Measurements from ENCODE around the gene CD69. TPM values are rescaled to one million over a fixed set of nuclear protein-coding genes. Genes with fewer than 3 reads are reported as not detected.

Gene CD69
- total RNA-seq (2014; rRNA removed; shearing (Covaris generic)) = not detected in 2 replicates

DNA sequence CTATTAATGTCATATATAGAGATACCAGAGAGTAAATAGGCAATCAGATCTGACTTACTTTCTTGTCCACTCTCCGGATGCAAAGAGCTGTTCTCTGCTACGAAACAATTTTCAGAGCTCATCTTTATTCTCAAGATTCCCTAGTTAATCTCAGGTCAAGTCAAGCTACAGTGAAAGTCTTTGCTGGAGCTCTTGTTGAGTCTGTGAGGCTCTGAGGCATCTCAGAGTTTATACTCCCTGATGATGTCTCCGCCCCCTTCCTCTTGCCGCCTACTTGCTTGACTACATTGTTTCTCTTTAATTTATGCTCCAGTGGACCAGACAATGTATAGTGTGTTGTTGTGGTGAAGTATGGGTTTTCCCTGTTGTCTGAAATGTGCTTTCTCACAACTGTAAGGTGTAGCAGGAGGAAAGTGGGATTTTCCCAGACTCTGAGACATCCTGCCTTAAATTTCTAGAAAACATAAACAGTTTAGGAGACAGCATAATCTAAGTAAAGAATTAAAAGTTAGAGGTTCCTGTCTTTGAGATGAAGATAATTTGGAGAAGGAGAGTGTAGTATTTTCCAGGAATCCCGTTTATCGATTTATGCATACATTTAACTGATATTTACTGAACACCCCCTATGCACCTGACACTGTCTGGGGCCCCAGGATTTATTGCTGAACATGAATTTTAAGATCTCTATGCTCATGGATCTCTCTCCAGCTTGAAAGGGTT lies at the start of gene CD69:
Gene CD69, minus strand, starts transcription at position 203 of the 720 bp plus-strand sequence. Its CDS starts 81 bp downstream, at position 122.
- no peak for DNase-seq (ENCODE audit: low spot score)

DNA sequence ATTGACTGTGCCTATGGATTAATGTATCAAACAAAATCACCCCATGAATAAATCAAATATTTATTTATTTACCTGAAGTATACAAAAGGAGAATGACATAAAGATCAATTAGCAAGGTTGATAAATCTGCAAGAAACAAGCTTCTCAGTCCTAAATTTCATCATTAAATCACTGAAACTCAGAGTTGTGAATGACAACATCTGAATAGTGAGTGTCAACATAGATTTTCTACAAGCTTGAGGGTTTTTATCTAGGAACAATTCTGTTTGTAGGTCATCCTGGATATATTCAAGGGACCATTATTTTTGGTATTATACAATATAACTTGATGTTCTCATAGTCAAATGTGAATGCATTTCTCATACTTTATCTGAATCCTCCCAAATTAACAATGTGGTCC lies 49.2 kb upstream of the CD69 start:
- no peak for DNase-seq (ENCODE audit: low spot score)

DNA sequence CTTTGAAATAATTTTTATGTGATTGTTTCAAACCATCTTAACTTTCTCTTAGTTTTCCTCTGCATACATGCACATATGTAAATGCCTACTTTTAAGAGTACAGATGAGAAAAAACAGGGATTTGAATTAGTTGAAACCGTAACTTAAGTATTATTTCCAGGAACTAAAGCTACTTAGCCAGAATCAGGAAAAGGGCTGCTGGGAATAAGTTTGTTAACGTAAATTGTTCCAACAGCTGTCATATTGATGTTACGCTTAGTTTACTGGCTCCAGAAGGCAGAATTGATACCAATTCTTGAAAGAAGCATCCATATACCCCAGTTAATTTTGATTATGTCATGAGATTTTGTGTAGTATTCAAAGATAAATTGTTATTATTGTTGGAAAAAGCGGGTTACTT lies 48.6 kb upstream of the CD69 start:
- DNase-seq (ENCODE audit: low spot score) = no peak

DNA sequence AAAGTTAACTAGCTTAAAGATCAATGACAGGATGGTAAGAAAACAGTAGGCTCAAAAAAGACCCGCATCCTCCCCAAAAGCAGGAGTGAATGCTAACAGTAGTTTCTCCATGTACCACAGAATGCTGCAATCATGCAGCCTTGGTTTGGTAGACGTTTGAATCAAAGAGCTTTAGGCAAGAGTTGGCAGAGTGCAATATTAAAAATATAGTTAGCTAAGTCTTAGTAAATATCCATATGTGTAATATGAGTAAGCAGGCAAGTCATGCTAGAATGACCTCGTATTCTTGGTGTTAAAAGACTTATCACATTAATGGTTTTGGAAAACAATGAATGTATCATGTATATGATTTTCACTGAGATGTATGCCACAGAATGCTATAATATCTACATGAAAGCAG lies 47.8 kb upstream of the CD69 start:
- no peak for DNase-seq (ENCODE audit: low spot score)

DNA sequence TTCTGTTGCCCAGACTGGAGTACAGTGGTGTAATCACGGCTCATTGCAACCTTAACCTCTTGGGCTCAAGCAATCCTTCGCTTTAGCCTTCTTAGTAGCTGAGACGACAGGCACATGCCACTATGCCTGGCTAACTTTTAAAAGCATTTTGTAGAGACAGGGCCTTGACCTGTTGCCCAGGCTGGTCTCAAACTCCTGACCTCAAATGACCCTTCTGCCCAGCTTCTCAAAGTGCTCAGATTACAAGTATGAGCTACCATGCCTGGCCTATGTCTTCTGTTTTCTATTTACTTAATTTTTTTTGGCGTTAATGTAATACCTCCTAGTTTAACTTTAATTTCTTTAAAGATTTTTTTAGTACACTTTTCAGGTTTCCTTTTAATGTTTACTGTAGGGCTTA lies 46.0 kb upstream of the CD69 start:
- DNase-seq (ENCODE audit: low spot score) = no peak

DNA sequence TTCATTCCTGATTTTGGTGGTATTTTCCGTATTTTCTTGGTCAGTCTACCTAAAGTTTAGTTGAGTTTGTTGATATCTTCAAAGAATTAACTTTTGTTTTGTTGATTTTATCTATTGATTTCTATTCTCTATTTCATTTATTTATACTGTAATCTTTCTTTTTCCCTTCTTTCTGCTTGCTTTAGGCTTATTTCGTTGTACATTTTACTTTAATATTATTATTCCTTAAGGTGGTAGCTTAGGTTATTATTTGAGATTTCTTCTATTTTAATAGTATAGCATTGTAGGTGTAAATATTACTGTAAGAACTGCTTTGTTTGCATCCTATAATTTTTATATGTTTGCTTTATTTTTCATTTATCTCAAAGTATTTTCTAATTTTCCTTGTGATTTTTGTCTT lies 45.2 kb upstream of the CD69 start:
- DNase-seq (ENCODE audit: low spot score) = no peak

DNA sequence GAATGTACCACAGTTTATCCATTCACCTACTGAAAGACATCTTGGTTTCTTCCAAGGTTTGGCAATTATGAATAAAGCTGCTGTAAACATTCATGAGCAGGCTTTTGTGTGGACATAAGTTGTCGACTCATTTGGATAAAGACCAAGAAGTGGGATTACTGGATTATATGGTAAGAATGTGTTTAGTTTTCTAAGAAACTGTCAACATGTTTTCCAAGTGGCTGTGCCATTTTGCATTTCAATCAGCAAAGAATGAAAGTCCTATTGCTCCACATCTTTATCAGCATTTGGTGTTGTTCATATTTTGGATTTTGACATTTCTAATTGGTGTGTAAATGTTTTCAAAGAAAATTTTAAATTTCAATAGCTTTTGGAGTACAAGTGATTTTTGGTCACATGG lies 39.3 kb upstream of the CD69 start:
- no peak for DNase-seq (ENCODE audit: low spot score)

DNA sequence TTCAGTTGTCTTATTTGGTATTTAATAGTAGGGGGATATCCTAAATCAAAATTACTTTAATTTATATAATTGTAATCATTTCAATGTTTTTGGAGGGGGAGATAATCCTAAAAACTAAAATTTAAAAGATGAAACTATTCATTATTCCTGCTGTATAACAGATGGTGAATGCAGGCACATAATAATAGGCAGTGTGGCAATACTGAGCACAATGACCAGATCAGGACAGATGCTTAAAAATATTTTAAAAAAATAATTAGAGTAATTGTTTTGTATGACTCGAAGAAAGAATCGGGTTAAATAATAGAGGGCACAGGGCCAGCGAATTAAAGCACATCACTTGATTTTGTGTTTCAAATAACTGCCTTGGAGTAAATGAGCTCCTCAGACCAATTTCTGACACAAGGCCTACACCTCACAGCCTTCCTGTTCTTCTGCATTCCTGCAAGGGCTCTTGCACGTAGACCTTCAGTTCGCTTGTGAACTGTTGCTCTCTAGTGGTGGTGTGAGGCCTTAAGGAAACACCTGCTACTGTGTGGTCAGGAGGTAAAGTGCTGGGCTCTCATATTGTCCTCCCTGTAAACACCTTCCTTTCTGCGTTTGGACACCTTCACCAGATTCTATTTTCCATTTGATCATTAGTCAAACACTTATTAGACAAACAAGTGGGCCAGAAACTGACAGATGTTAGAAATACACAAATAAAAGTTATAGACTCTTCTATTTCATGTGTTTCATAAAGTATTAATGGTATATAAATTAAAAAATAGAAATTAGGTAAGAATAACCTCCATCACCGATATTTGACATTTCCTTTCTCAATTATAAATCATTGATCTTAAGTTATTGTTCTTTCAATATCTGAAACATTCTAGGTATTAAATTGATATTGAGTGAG lies 37.3 kb upstream of the CD69 start:
- DNase-seq (ENCODE audit: low spot score) = peak; percentile 39

DNA sequence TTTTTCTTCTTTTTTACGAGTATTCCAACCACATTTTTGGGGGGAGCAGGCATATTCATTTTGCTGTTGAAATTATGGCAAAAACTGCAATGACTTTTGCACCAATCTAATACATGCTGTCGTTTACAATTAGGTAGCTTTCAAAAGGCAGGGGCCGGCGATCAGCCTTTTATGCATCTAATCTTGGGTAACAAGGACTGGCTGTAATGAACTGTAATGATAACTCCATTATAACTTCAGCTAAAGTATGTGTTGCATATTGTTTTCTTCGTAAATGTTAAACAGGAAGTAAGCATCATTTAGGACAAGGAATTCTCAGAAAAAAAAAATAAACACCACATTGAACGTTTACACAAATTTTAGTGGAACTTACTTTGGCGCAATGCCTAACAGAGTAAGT lies 36.3 kb upstream of the CD69 start:
- no peak for DNase-seq (ENCODE audit: low spot score)

DNA sequence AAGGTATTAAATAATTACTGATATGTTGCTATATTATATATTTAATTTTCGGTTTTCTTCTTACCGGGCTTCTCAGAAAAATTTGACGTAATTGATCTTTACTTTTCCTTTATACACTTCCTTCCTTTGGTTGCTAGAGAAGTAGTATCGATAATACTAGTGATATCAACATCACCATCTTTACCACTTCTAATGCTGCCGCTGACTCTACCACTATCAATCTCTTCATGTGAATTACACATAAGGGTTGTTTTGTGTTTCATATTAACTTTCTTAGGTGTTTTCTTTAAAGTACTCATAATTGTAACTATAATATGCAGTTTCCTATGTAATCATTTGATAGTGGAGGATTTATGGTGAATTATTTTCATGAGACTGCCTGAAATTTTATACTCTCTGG lies 35.6 kb upstream of the CD69 start:
- DNase-seq (ENCODE audit: low spot score) = no peak

DNA sequence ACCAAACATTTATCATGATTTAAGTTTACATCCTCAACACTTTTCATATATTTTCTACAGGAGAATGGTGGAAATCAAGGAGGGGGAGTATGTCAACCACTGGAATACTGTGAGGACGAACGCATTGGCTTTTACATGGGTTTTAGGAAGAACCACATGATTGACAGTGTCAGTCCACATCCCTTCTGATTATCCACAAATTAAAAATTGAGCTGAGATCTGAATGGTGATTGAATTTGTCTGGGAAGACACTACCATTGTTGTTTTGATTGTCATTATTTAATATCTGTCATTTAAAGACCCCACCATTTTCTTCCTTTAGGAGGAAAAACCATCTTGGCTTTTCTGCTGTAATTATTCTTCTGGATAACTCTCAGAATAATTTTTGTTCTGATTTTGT lies 35.2 kb upstream of the CD69 start:
- no peak for DNase-seq (ENCODE audit: low spot score)

DNA sequence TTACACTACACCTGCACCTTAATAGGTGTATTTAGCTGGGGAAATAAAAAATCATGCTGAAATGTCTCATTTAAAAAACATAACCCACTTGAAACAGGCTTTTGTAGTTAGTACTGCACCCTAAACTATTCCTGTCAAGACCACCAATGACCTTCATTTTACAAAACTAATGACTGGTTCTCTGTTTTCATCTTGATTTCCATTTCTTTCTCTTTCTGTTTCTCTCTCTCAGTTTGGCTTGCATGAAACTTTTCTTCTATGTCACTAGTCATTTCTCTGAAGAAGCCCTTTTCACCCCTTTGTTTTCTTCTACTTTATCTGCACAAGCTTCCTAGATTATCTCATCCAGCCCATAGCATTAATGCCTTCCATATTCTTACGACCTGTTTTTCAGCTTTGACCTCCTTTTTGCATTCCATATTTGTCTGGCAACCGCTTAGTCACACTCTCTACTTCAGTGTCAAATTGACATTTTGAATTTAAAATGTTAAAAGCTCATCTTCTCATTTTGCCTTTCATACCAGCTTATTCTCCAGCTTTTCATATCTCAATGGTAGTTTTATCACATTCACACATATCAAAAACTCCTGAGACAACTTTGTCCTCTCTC lies 33.9 kb upstream of the CD69 start:
- DNase-seq (ENCODE audit: low spot score) = no peak

DNA sequence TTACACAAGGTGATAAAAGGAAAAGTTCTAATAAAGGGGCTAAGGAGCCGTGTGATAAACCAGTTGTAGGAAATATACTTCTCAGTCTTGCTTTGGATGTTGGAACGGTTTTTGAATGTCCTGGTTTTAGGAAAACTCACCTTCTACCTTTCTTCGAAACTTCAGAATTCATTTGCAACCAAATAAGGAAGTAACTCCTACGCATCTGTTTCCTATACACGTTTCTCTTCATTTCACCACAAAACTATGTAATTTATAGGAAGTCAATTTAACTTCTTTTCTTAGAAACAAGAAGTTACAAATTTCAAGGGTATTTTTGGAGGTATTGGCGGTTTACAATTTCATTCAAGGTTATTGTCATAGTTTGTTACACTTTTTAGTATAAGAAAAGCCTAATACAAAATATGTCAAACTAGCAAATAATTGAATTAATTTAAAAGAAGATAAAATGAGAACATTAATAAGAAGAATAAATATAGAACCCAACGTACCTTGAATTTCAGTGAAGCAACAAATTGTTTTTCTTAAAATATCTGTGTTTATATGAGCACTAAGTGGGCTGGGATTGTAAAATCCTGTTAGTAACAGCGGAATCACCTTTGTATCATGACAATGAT lies 33.2 kb upstream of the CD69 start:
- no peak for DNase-seq (ENCODE audit: low spot score)

DNA sequence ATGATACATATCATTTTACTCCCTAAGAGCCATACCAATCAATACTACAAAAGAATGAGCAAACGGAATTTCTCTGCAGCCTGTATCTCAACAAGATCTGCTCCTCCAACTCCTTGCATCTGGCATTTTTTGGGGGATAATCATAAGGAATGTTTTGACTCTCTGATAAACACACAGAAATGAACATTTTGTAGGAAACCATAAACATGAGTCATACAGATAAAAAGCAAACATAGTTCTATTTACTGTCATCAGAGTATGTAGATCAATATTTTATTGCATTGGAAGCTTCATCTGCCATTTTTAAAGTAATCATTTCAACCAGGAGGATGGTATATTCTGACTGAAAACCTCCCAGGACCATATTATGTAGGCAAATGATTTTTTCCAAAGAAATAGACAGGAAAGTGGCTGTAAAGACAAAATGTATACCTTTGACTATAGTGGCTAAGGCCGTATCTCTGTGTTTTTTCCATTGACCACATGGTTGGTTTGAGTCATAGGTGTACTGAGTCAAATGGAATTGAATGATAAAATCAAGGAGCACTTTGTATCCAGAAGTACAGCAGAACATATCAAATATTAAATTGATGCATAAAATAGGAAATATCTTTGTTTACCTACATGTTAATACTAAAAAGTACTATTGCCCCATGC lies 32.4 kb upstream of the CD69 start:
- DNase-seq (ENCODE audit: low spot score) = peak; percentile 53

DNA sequence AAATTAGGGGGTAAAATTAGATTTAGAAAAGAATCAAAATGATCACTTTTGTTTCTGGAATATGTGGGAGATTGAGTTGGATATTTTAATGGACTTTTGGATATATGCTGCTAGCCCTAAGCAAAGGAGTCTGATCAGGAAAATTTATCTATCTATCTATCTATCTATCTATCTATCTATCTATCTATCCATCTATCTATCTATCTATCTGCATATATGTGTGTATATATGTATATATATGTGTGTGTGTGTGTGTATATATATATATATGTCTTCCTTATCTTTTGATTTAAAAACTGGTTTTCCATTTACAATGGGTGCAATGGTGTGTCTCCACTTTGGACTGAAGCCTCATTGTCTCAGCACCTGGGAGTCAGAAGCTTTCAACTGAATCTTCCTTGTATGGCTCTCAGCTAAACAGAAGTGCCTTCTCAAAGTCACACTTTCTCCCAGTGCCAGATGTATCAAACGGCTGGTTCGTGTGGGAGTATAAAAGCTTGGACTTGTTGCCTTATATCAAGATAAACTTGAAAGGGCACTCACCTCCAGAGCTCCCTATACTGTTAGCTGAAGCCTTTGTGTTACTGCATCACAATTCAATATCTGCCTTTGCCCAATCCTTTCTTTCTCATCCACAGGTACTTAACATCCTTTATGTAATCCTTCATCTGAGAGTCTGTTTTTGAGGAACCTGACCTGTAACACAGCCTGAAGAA lies 31.6 kb upstream of the CD69 start:
- no peak for DNase-seq (ENCODE audit: low spot score)

DNA sequence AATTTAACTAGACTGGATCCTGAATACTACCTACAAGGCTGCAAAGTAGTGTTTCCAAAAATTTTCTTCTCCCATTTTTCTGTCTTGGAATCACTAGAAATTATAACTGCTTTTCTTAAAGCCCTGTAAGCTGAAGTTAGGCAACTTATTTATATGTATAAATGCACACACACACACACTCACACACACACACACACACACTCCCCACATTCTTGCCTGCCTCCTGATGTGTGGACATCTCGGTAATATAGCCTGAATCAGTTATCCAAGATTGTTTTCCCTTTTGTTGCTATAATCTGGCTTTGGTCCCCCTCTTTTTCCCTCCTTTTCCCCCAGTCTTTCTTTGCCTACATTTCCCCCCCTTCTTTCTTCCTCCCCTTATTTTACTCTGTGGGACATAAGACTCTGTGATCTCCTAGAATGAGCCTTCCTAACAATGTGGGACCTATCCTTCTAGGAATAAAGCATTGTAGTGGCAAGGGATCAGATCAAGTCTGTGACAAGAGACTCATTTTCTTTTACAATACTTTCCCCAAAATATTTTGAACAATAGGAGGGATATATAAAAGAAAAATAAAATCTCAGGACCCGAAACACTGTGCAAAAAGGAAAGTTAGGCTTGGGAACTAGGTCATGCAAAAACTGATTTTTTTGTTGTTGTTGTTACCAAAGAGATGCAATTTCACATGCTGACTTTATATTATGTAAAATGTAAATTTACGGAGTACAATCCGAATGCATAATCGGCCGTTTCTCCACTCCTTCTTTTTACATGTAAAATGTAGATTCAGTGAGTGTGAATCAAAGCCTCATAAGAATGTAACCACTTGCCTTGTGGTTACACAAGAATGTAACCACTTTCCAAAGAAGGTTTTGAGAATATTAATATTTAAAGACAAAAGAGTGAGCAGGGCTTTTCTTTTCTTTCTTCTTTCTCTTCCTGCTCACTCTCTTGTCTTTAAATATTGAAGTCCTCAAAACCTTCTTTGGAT lies 26.3 kb upstream of the CD69 start:
- DNase-seq (ENCODE audit: low spot score) = no peak

DNA sequence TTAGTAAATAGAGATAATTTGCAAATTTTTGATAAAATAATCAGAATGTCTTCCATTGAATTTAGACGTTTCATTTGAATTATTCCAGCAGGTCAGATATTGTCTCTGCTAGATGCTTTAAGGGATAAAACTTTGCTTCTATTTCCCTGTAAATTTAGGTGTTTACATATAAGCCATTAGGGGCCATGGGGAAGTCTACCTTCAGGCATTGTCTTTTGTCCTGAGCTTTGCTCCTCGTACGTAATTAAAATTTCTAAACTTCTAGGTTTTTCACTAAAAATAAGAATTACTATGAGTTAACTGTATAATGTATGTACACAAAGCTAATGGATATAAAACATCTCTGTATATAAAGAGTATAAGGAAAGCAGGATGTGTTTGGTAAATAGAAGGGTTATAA lies 24.1 kb upstream of the CD69 start:
- no peak for DNase-seq (ENCODE audit: low spot score)

DNA sequence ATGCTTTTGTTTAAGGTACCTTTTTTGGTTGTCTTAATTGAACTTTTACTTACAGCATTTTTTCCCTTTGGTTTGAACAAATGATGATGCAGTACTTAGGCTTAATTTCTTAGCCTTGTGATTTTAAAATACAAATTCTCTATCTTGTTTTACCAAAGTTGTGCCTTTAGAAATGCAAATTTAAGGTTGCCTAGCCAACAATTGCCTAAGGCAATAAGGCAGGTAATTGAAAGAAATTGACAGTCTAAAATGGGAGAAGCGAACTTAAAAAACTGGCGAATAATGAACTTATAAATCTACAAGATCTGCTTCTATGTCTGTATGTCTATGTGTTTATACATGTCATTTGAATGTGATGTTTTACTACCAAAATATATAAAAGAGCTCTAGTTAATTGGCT lies 23.6 kb upstream of the CD69 start:
- DNase-seq (ENCODE audit: low spot score) = no peak

DNA sequence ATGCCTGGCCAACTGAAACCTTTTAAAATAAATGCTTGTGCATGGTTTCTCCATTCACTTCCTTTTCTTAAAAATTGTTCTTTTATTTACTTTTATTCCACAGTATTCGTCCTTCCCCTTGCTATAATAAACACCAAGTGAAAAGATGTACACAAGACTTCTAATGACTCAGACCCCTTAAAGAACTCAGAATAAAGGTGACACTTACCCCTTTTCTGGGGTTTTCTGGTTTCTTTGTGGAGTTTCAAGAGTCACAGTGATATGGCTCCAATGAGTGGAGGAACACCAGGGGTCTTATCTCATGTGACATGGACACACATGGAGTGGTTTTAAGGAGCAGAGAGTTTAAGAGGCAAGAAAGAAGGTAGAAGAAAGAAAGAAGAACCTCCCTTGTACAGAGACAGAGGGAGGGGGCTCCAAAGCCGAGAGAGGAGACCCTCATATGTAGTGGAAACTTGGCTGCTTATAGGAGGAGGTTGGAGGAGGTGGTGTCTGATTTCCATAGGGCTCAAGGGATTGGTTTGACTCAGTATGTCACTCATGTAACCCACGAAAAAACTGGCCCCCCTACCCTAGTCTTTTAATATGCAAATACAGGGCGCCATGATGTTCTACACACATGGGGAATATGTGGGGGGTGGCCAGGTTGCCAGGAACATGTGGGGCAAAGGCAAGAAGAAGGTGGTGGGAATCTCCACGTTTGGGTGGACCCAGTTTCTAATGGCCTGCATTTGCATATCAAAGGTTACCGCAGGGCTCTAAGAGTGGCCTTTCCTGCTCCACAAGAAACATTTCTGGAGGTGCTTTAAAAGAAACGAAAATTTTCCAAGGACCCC lies 22.1 kb upstream of the CD69 start:
- DNase-seq (ENCODE audit: low spot score) = no peak
